GM21360 (cell line): ENCODE data around the gene FOXP1.

Source experiments
- ATAC-seq: cut with Tn5 transposase; IDR thresholded peaks from one replicate; pipeline ENCODE4 v1.9.1; 2021; ENCODE audit warnings: mild to moderate bottlenecking, moderate library complexity; ENCODE audit not compliant: unreplicated experiment

The FOXP1 gene

DNA sequence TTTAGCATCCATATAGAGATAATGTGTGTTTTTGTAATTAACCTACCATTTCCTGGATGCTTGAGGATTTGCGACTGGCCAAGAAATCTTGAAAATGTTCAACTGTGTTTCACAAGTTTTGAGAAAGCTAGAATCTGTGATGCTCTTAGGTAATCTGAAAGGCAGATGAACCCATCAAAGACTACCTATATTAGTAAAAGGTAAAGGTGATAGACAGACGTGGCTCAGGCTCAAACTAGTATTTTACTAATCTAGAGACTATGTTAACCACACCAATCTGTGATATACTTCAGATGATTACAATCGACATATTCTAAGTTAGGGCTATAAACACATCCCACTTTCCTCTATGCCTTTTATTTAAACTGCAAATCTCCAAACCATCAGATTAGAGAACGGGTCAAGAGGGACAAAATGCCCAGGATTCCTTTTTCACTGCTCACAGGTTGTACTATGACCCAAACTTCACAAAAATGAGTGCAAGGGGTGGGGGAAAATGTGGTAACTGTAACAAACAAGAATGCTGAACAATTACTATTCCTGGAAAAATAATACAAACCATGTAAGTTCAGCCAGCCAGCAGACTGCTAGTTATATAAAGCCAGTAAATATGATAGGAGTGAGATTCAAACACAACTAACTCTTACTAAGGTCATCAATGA lies 295.1 kb downstream of the FOXP1 start:
- ATAC-seq = no peak

DNA sequence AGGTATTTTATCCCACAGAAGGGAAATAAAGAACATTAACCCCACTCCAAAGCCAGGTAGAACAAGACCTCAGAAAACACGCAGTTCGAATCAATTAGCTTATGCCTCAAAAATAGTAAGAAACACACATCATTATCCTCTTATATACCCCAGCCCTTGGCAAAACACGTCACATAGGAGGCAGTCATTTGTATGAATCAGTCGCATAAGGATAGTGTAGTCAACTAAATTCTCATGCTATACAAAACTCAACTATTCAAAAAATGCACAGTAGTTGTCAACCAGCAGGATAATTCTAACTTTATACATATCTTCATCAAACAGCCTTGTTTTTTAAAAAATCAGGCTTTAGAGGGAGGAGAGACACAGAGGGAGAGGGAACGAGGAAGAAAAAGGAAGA lies 298.4 kb downstream of the FOXP1 start:
- ATAC-seq = no peak

DNA sequence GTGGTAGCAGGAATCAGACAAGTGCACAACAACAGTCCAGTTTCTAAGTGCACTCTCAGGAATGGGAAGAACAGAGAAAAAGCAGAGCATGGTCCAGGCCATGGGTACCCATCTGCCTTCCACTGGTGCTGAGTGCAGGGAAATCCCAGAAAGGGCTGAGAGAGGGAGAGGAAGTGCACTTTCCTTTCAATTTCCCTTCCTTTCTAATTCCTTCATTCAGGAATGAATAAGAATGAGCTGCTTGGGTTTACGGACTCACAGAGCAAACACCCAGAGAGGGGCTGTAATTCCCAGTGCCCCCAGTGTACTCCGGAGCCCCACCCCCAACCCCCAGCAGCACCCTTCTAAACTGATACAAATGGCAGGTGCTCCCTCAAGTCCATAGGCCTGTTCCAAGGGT lies 300.6 kb downstream of the FOXP1 start:
- ATAC-seq = no peak

DNA sequence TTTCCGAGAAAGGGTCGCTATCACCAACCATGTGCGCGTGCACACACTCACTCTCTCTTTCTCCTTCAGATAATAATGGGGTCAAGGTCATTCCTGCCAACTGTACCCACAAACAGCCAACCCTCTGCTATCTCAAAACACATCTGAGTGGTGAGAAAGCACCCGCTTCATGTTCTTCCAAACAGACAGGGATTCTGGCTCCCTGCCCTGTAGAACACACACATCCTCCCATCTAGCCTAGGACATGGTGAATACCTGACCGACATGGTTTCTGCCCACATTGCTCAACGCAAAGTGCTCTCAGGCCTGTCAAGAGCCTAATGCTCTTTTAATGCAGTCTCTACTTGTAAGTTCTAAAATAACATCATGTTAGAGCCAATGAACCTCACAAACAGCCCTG lies 302.2 kb downstream of the FOXP1 start:
- ATAC-seq = no peak

DNA sequence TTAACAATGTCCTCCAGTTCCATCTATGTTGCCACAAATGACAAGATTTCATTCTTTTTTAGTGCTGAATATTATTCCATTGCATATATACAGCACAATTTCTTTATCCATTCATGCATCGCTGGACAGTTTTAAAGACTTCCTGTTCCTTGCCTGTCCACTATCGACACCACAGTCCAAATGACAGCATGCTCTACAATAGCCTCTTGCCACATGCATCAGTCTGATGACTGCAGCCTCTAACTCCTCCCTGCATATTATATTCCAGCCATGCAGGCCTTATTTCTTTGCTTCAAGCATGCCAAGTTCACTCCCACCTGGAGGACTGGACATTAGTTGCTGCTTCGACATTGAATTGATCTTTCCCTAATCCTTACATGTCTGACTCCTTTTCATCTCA lies 306.2 kb downstream of the FOXP1 start:
- ATAC-seq = no peak

DNA sequence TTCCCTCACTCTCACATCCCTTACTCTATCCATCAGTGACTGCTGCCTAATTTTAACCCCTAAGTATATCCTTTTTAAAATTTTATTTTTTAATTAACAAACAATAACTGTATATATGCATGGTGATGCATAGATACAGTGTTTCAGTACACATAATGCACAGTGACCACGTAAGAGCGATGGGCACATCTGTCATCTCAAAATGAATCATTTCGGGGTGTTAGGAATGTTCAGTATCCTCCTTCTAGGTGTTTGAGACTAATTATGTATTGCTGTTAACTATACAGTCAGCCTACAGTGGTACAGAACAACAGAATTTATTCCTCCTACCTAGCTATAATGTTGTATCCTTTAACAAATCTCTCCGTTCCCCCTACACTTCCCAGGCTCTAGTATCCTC lies 307.0 kb downstream of the FOXP1 start:
- no peak for ATAC-seq

DNA sequence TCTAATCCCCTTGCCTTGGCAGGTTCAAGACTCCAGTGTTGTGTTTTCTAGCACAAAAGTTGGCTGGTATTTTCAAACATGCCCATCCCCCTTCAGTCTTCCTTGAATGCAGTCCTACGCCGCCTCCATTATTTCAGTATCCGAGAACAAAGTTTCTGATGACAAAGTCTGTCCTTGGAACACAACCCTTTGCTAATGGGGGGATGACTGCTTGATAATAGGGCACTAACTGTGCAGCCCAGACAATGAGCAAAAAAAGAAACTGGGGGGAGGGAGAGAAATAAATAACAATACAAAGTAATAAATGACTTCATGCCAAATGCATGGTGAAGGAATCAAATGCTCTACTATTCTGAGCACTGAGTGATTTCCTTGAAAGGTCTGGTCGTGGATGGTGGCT lies 310.1 kb downstream of the FOXP1 start:
- ATAC-seq = no peak

DNA sequence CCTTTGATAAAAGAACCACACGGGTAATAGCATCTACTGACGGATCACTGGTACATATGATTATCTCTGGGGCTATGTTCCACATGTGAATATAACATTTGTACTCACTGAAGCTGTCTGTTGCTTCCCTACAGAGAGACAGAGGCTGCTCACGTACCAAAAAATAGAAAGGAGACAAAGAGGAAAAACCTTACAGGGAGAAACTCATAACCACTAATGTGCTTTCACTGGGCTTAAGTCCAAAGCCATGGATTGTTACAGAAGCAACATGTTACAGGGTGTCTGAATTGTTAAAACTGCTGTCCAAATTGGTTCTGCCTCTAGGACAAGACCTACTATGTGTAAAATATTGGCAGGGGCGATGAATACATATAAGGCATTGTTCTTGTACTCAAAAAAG lies 311.9 kb downstream of the FOXP1 start:
- no peak for ATAC-seq

DNA sequence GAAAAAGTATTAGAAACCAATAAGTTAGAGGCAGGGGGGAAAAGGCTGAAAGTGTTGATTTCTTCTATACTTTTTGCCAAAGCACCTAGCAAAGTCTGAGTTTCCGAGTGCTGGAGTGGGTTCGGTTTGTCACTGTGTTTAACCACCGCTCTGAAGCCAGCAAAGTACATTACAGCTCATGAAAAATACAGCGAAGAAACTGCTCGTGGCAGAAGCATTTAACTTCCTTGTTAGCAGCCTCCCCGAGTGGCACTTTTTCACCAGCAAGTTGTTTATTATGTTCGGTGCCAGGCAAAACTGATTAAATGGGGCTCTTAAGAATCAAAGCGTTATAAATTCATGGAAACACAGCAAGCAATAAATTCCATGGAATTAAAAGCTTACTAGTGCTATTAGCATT lies 313.6 kb downstream of the FOXP1 start:
- ATAC-seq = no peak

DNA sequence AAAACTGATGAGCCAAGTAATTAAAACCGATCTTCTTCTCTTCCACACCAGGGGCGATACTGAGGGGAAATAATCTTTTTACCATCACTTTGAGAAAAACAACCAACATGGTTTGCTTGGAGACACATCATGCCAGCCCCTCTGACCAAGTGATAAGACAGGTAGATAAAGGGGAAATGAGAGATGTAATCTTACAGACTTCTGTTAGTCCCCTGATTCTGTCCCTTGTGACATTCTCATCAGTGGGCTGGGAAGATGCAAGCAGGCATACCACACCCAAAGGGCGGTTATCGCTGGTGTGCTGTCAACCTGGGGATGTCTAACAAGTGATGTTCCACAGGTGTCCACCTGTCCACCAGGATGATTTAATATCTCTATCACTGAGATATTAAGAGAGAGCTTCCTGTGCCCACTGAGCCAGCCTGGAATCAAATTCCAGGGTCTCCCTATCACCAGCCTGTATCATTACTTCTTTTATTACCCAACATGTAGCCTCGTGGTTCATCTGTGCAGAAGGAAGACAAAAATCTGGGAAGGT lies 315.0 kb downstream of the FOXP1 start:
- ATAC-seq = no peak

DNA sequence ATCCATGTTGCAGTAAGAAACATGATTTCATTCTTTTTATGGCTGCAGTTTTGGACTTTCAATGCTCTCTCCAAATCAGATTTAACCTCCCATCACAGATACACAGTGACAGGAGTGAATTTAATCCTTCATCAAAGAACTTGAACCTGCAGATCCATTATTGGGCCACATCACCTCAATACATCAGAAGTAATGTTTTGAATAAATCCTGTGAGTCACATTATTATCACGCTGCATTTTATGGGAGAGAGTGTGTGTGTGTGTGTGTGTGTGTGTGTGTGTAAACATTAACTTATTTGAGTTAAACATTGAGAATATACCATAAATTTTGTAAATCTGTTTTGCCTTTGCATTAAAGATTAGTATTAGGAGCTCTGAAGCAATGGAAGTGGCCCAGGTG lies 316.7 kb downstream of the FOXP1 start:
- ATAC-seq = no peak

DNA sequence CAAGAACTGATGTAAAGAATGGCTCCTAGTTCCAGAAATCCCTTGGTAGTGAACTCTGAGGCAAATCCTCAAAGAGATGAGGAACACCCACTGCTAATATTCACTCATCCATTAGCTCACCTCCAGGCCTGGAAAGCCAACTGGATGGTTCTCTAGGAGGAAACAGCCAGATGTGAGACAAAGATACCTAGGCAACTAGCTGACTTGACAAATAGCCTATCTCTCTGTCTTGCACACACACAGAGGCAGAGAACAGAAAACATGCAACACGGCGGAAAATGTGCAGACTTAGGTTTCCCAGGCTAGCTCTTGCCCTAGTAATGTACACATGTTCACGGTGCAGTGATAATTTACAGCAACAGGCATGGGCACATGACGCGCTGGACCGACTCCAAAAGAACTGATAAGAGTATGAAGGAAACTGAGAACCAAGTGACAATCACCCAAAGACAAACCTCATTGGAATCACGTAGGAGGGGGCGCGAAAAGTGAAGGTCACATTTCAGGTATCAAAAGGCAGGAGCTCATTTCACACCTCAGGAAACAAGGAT lies 318.1 kb downstream of the FOXP1 start:
- ATAC-seq = no peak

DNA sequence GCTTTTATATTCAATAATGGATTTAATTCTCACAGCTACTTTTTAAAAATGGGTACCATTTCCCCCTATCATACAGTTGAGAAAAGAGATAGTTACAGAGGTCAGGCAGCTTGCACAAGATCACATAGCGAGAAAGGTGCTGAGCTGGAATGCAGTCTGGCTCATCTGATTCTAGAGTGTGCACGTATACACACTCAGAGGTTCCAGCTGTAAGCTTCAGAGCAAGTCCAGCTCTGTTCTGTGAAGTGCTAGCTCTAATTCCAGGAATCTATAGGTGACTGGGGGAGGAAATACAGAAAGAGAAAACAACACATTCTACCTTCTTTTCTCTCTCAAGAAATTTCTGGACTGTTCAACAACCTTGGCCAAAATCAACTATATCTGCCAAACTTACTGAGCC lies 318.7 kb downstream of the FOXP1 start:
- no peak for ATAC-seq

DNA sequence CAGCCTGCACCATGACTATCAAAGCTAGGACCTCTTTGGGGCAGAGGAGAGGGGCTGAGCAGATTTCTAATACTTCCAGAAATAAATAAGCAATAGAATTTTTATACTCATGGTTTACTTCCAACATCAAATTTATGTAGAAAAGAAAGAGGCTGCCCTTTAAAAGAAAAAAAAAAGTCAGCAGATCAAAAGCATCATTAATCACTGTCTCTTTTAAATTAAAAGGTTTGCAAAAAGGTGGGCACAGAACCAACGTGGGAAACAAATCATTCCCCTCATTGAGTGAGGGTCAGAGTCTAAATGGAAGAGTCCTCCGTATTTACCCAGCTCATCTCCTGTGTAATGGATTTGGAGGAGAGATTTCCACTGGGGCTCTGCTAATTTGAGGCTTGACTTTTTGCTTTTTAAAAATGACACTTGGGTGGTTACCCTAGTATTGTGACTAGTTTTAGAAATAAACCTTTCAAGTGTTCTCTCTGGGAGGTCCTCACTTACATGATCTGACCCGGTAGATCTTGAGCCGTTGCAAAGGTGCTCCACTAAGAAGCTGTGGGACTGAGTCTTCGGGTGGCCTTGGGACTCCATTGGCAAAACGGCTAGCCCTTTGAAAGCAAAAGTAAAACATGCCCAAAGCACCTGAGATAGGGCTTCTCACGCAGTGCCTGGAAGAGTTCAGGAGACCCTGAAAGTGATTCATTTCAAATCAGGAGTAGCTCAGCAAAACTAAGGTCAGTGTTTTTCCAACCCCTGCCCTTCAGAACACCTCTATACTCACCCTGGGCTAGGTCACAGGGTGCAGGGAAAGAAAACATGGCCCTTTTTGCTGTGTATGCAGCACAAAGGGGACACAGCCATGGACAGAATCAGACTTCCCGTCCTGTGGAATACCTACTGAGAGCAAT lies 320.9 kb downstream of the FOXP1 start:
- ATAC-seq = no peak

DNA sequence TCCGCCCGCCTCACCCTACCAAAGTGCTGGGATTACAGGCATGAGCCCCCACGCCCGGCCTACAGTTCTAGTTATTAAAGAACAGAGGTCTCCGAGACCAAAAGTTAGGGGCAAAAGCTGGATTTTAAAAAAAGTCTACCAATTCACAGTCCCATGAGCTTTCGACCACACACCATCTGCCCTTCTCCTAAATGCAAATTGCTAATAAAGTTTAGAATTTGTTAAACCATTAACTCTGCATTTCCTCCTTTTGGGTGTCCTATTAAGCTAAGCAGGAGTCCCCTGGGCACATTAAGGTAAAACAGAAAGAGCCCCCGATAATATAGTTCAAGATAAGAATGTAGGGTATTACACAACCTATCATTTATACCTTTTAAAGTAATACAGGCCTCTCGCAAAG lies 322.7 kb downstream of the FOXP1 start:
- no peak for ATAC-seq

DNA sequence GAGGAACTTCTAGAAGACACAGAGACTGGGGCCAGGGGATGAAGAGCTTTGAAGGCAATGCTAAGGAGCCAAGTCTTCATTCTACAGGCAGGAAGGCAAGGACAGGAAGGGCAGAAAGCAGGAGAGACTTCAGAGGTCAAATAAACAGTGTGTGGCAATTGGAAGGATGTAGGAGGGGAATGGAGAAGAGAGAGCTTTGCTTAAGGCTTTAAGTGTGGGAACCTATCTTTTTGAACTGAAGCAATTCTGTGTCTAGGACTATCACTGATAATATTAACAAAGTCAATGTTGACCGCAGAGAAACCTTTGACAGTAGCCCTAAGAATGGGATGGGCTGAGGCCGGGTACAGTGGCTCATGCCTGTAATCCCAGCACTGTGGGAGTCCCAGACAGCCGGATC lies 325.0 kb downstream of the FOXP1 start:
- ATAC-seq = no peak

DNA sequence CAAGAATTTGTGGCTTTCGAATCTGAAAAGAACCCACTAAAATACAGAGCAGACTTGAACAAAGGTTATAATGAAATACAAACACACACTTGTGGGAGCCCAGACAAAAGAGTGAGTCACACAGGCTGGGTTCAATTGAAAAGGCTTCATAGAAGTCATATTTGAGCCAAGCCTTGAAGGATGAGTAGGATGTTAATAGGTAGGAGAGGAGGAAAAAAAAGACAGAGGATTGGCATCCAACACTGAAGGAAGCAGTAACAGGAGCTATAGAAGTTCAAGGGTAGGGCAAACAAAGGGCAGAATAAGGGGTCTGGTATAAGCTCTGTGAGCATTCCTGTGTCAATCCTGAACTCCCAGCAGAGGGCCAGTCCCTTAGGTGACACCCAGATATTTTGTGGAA lies 325.4 kb downstream of the FOXP1 start:
- ATAC-seq = no peak

DNA sequence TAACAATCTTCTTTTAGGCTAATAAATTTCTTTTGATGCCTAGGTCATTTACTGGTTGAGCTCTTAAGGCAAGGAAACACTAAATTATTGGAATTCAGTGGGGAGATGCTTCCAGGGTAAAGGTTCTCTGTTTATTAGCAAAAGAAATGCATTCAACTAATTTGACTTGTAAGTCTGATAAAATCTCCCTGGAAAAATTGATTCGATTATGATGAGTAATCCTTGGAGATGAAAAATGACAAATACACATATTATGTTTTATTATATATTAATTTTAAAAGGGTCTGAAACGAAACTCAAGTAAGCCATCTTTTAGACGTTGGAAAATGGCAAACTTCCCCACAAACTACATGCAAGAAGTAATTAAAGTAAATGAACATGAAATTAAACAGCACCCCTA lies 328.0 kb downstream of the FOXP1 start:
- no peak for ATAC-seq

DNA sequence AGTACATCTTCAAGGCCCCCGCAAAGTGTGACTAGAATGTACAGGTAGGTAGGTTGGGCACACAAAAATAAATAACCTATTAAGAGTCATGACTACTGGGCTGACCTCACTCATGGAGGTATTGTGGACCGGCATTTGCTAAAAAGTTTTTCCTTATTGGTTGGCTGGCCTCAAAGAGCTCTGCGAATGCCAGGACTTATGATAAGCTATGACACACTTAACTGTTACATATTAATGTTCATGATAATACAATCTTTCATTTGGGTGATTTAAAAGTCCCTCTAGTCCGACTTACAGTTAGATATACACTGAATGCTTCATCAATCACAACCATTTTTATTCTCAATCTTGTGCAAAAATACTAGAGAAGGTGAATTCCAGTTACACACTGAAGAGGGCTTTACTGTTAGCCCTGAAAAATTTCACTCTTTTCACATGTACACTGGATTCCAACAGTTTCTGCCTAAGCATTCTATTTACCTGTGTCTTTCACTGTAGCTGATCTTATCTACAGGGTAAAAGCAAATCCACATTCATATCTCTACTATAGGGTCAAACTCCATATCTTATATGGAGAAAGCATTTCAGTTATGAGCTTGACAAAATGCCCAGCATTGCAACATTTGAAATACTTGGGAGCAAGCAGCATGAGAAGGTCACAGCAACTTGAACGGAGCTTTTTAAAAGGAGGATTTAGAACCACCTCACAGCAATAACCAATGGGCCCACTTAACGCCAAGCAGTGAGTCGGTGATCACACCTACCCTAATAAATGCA lies 329.1 kb downstream of the FOXP1 start:
- no peak for ATAC-seq

DNA sequence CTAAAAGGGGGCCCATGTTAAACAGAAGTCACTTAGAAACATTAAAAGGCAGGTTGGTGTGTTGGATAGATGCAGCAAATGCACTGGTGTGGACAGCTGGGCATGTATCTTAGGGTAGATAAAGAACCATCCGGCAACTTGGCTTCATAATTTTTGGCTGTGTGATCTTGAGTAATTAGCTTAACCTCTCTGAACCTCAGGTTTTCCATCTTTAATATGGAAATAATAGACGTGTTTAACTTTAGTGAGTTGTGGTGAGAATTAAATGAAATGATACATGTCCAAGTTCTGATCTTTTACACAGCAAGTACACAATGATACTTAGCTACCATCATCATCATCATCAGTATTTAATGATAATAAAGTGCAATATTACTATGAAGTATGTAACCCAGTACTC lies 330.4 kb downstream of the FOXP1 start:
- no peak for ATAC-seq

DNA sequence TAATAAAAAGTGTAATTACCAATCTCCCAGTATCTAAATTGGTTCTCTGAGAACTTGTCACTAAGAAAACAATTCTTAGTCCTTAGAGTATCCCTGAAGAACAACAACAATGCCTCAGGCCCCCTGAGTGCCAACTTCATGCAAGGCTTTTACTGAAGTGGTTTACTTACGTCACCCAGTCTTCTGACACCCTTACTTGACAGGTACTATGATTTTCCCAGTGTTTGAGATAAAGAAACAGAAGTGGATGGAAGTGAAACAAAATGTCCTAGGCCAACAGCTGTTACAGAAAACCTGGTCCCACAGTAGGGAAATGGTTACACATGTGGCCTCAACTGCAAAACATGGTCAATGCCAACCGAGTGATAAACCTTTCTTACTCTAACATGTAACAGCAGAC lies 331.1 kb downstream of the FOXP1 start:
- no peak for ATAC-seq
